Endothelial cell (in vitro differentiated cells): ENCODE results near the gene EML1. TPM values are rescaled to one million over a fixed set of nuclear protein-coding genes. Genes with fewer than 3 reads are reported as not detected.

Source experiments
- DNase-seq: peaks from one replicate; pipeline ENCODE4 v3.0.0; 2021; ENCODE audit warnings: low spot score
- H3K27ac Mint-ChIP-seq: one replicate; pipeline ENCODE4 v1.8.0; 2021; ENCODE audit warnings: mixed read lengths, inconsistent platforms; ENCODE audit not compliant: unreplicated experiment
- H3K27me3 Mint-ChIP-seq: one replicate; pipeline ENCODE4 v1.8.0; 2021; ENCODE audit warnings: mild to moderate bottlenecking, moderate library complexity, mixed read lengths, inconsistent platforms; ENCODE audit not compliant: unreplicated experiment
- H3K36me3 Mint-ChIP-seq: one replicate; pipeline ENCODE4 v1.8.0; 2021; ENCODE audit warnings: mild to moderate bottlenecking, low read depth, mixed read lengths, inconsistent platforms; ENCODE audit not compliant: unreplicated experiment
- H3K4me1 Mint-ChIP-seq: one replicate; pipeline ENCODE4 v1.8.0; 2021; ENCODE audit warnings: mild to moderate bottlenecking, mixed read lengths, inconsistent platforms; ENCODE audit not compliant: unreplicated experiment
- H3K4me3 Mint-ChIP-seq: one replicate; pipeline ENCODE4 v1.8.0; 2021; ENCODE audit warnings: mild to moderate bottlenecking, mixed read lengths, inconsistent platforms; ENCODE audit not compliant: unreplicated experiment
- H3K9me3 Mint-ChIP-seq: one replicate; pipeline ENCODE4 v1.8.0; 2021; ENCODE audit warnings: mixed read lengths, inconsistent platforms; ENCODE audit not compliant: unreplicated experiment
- long read RNA-seq: library from polyadenylated mRNA; unstranded; transcript quantifications from one replicate; pipeline ENCODE4 v2.0.0, GENCODE V29; 2020; ENCODE audit not compliant: unreplicated experiment
- total RNA-seq: library from RNA; stranded (reverse); fragmentation: NEBNext Ultra II Directional; extraction: Animal tissue kit (Norgen Biotek cat#: 25700); gene quantifications from one replicate; pipeline ENCODE4 v1.2.1, GENCODE V29; 2021; ENCODE audit not compliant: unreplicated experiment
- TF ChIP-seq, protein P1 (sequence below): fragments of 200-600 bp; sonication (generic); IDR thresholded peaks from one replicate; pipeline ENCODE4 v1.5.0; 2021; ENCODE audit warnings: antibody characterized with exemption; ENCODE audit not compliant: unreplicated experiment

Gene EML1, protein sequence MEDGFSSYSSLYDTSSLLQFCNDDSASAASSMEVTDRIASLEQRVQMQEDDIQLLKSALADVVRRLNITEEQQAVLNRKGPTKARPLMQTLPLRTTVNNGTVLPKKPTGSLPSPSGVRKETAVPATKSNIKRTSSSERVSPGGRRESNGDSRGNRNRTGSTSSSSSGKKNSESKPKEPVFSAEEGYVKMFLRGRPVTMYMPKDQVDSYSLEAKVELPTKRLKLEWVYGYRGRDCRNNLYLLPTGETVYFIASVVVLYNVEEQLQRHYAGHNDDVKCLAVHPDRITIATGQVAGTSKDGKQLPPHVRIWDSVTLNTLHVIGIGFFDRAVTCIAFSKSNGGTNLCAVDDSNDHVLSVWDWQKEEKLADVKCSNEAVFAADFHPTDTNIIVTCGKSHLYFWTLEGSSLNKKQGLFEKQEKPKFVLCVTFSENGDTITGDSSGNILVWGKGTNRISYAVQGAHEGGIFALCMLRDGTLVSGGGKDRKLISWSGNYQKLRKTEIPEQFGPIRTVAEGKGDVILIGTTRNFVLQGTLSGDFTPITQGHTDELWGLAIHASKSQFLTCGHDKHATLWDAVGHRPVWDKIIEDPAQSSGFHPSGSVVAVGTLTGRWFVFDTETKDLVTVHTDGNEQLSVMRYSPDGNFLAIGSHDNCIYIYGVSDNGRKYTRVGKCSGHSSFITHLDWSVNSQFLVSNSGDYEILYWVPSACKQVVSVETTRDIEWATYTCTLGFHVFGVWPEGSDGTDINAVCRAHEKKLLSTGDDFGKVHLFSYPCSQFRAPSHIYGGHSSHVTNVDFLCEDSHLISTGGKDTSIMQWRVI
- total RNA-seq = 10.0 TPM
- long read RNA-seq, full-length matches to known transcripts = 1 of 1 reads
- long read RNA-seq, partial matches to known transcripts = 0 of 1 reads
- long read RNA-seq, other reads (novel, unspliced or antisense) = 0 of 1 reads

DNA sequence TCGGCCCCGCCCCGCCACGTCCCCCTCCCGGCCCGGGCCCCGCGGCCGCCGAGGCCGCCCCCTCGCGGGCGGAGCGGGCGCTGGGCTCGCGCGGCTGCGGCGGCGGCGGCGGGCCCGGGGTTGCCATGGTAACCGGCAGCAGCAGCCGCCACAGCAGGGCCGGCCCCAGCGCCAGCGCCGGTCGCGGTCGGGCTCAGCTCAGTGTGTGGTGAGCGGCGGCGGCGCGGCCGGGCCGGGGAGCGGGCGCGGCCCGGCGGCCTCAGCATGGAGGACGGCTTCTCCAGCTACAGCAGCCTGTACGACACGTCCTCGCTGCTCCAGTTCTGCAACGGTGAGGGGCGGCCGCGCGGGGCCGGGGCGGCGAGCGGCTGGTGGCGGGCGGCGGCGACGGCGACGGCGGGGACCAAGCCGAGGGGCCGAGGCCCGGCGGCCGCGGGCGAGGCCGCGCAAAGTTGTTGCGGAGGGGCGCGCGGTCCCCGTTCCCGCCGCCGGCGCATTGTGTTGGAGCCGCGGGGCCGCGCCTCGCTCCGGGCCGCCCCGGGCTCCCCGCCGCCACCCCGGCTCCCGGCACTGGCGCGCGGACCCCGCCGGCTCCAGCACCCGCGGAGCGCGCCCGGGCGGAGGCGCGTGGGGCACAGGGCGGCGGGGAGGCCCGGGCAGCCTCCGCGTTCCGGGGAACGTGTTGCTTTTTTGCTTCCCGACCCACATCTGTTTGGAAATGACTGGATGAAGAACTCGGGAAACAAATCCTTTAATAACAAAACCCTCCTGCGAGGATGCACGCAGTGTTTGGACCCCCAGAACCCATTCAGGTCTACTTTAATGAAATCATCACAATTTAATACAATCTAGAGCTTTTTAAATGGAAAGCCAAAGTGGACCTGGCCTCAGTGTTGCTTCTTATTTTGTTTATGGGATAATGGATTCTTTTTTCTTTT is at the start of gene EML1:
Gene EML1 (plus strand): TSS at position 201 of the 938 bp plus-strand sequence. CDS start 64 bp downstream, at position 265.
- H3K4me1 Mint-ChIP-seq = peaks cover 16% of the 10 kb centered on the region
- peaks cover 3% of the 10 kb centered on the region for H3K36me3 Mint-ChIP-seq
- H3K9me3 Mint-ChIP-seq = no peaks in the 10 kb centered on the region
- H3K27ac Mint-ChIP-seq = peak within 1 kb of the TSS; percentile 62
- TF ChIP-seq, protein P1, sequence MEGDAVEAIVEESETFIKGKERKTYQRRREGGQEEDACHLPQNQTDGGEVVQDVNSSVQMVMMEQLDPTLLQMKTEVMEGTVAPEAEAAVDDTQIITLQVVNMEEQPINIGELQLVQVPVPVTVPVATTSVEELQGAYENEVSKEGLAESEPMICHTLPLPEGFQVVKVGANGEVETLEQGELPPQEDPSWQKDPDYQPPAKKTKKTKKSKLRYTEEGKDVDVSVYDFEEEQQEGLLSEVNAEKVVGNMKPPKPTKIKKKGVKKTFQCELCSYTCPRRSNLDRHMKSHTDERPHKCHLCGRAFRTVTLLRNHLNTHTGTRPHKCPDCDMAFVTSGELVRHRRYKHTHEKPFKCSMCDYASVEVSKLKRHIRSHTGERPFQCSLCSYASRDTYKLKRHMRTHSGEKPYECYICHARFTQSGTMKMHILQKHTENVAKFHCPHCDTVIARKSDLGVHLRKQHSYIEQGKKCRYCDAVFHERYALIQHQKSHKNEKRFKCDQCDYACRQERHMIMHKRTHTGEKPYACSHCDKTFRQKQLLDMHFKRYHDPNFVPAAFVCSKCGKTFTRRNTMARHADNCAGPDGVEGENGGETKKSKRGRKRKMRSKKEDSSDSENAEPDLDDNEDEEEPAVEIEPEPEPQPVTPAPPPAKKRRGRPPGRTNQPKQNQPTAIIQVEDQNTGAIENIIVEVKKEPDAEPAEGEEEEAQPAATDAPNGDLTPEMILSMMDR = no peak
- H3K27me3 Mint-ChIP-seq = peaks cover 6% of the 10 kb centered on the region
- DNase-seq = peak; percentile 88
- H3K4me3 Mint-ChIP-seq = peak within 1 kb of the TSS; percentile 88

DNA sequence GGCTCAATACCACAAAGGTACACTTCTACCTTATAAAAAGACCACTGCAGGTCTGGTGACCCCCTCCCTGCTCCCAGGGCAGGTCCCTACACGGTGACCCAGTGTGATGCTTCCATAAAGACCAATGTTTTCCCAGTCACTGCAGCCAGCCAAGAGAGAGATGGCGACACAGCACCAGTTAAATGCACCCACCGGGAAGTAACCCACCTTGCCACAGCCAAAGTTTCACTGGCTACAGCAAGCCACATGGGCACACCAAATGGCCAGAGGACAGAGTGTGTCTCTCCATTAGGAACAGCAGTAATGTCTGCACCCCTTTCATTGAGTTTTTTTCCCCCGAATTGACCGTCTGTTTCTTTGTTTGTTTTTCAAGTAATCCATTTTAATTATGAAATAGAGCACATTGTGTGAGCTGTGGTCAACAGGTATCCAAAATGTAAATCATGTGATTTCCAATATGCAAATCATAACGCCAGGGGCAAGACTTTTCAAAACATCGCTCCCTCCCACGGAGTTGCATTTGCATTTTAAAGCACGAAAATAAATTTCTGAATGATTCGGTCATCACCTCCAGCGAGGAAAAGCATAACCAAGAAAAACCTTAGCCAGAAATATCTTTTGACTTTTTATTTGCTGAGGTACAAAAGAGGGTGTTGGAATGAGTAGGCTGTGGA is 48.9 kb upstream of the EML1 start:
- Mint-ChIP-seq H3K36me3 (no peaks in the 10 kb centered on the region), H3K4me3 (no peak overlapping the region), H3K9me3 (no peaks in the 10 kb centered on the region), H3K4me1 (peaks cover 3% of the 10 kb centered on the region), H3K27me3 (peaks cover 18% of the 10 kb centered on the region), H3K27ac (no peak overlapping the region)
- no peak for DNase-seq
- TF ChIP-seq, protein P1 = no peak

DNA sequence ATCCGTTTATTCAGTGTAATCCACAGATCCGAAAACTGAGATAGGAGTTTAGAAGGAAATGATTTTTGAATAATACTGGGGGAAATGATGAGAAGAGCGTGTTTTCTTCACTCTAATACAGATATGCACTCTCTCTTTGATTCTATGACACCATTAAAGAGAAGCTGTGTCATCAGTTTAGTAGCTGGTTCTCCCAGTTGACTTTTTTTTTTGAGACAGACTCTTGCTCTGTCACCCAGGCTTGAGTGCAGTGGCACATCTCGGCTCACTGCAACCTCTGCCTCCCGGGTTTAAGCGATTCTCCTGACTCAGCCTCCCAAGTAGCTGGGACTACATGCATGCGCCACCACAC is 48.4 kb upstream of the EML1 start:
- Mint-ChIP-seq H3K27me3 (peaks cover 18% of the 10 kb centered on the region), H3K4me3 (no peak overlapping the region), H3K27ac (no peak overlapping the region), H3K9me3 (no peaks in the 10 kb centered on the region), H3K4me1 (peaks cover 3% of the 10 kb centered on the region), H3K36me3 (no peaks in the 10 kb centered on the region)
- DNase-seq = no peak
- TF ChIP-seq, protein P1 = no peak

DNA sequence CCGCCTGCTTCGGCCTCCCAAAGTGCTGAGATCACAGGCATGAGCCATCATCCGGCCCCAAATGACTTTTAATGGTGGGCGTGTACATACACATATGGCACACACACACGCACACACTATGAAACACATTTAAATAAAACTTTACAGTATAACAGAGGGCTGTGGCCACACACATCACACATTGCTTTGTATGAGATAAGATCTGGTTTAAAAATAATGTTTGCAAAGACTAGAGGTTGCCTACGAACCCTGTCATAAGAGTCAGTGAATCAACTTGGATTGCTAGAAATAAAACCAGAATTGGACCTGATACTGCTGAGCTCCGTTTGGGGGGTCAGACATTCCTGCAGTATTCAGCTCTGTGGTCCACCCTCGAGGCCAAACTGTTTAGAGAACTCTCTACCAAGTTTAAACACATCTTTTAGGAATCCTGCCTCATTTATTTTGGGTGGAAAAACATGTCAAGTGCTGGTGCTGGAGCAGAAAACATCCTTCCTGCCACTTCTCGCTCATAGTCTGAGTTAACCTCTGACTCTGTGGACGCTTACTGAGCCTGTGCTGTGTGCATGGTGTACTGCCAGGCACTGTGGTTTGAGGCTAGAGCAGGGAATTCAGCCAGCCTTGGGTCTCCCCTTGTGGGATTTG is 47.8 kb upstream of the EML1 start:
- H3K27me3 Mint-ChIP-seq = peaks cover 18% of the 10 kb centered on the region

More for the DNA sequence above, 47.8 kb upstream of the EML1 start:
- DNase-seq = no peak
- H3K4me1 Mint-ChIP-seq = peaks cover 3% of the 10 kb centered on the region
- H3K9me3 Mint-ChIP-seq = no peaks in the 10 kb centered on the region
- no peaks in the 10 kb centered on the region for H3K36me3 Mint-ChIP-seq
- no peak overlapping the region for H3K27ac Mint-ChIP-seq
- TF ChIP-seq, protein P1 = no peak
- H3K4me3 Mint-ChIP-seq = no peak overlapping the region
